H1 (cell line): ENCODE measurements around the gene GPR61. TPM values are rescaled to one million over a fixed set of nuclear protein-coding genes. Genes with fewer than 3 reads are reported as not detected.

Experiments
- ASH2L ChIP-seq: fragments of 200-600, 300-600 bp; sonication (generic); IDR thresholded peaks from one replicate; pipeline ENCODE4 v1.7.1; 2017; ENCODE audit warnings: low read length
- BCL11A ChIP-seq, 2 experiments: IDR thresholded peaks; one replicate each; pipeline ENCODE4 v1.6.1; 2011; ENCODE audit warnings: low read depth in 2 of 2, low read length in 2 of 2, mild to moderate bottlenecking in 2 of 2
- CBX8 ChIP-seq: fragments of 300-800, 300-1000 bp; sonication (generic); IDR thresholded peaks from 2 replicates; pipeline ENCODE4 v1.7.1; 2016; ENCODE audit warnings: low read depth, low read length, borderline replicate concordance
- CREB1 ChIP-seq: IDR thresholded peaks from 2 replicates; pipeline ENCODE4 v1.6.1; 2012; ENCODE audit warnings: inconsistent platforms
- EZH2 ChIP-seq: fragments of 200-600 bp; sonication (generic); IDR thresholded peaks from 2 replicates; pipeline ENCODE4 v1.7.1; 2012; ENCODE audit warnings: low read depth, mild to moderate bottlenecking, moderate library complexity, low read length, inconsistent platforms; ENCODE audit not compliant: severe bottlenecking
- GTF2F1 ChIP-seq: IDR thresholded peaks from 2 replicates; pipeline ENCODE4 v1.6.1; 2012; ENCODE audit warnings: low read depth, low read length, improper control_type of control experiment, borderline replicate concordance
- MAFK ChIP-seq: IDR thresholded peaks from 2 replicates; pipeline ENCODE4 v1.6.1; 2012; ENCODE audit warnings: low read depth, mild to moderate bottlenecking, improper control_type of control experiment, low read length
- NRF1 ChIP-seq: IDR thresholded peaks from 2 replicates; pipeline ENCODE4 v1.6.1; 2011; ENCODE audit warnings: mild to moderate bottlenecking, low read depth, low read length, improper control_type of control experiment
- TCF12 ChIP-seq: IDR thresholded peaks from 2 replicates; pipeline ENCODE4 v1.6.1; 2011; ENCODE audit warnings: low read depth, mild to moderate bottlenecking, low read length
- YY1 ChIP-seq: IDR thresholded peaks from 2 replicates; pipeline ENCODE4 v1.6.1; 2011; ENCODE audit warnings: low read depth, mild to moderate bottlenecking, low read length
- polyA plus RNA-seq, 7 experiments: library from polyadenylated mRNA; depleted of rRNA in 3 of 7; stranded (reverse) in 5 of 7; unstranded in 2 of 7; fragments of >200 nt in 5 of 7; fragments of 200-250 nt in 2 of 7; gene quantifications; 1 replicate in 5 of 7; 2 replicates in 1 of 7; 4 replicates in 1 of 7; pipeline versions ENCODE4 v1.2.1 to v1.2.3, GENCODE V29; 2011 to 2013; ENCODE audit warnings: missing spikeins in 2 of 7, mixed read lengths in 2 of 7
- total RNA-seq: library from RNA; stranded (reverse); fragmentation: NEBNext Ultra II Directional; extraction: Animal tissue kit (Norgen Biotek cat#: 25700); gene quantifications from 2 replicates; pipeline ENCODE4 v1.2.1, GENCODE V29; 2021
- TF ChIP-seq, protein P1 (sequence below): IDR thresholded peaks from 2 replicates; pipeline ENCODE4 v1.6.1; 2011; ENCODE audit warnings: low read length, improper control_type of control experiment

GPR61 gene
- total and polyA plus RNA-seq, 2 of the 8 experiments (the other 6 are each of a cell fraction or from before 2014, with no cell fraction given) = 0.41 to 0.53 TPM

GRCh38 chr1:109548321-109549267 is 8.9 kb downstream of the GPR61 start, which contains the start of gene GNAI3 (continued):
- TF ChIP-seq, protein P1, sequence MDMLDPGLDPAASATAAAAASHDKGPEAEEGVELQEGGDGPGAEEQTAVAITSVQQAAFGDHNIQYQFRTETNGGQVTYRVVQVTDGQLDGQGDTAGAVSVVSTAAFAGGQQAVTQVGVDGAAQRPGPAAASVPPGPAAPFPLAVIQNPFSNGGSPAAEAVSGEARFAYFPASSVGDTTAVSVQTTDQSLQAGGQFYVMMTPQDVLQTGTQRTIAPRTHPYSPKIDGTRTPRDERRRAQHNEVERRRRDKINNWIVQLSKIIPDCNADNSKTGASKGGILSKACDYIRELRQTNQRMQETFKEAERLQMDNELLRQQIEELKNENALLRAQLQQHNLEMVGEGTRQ = peak; percentile 61; the same call in 1 of the 2 replicates
- TF ChIP-seq TCF12 (no peak), GTF2F1 (peak; percentile 31; the same call in 1 of the 2 replicates), CREB1 (peak; percentile 82), ASH2L (peak; percentile 98), CBX8 (no peak), EZH2 (no peak), MAFK (no peak), NRF1 (no peak), BCL11A (IDR thresholded peaks at IDR 0.05; ENCODE audit: low read depth in 2 of 2, low read length in 2 of 2) (no peak), YY1 (0 out of 2 replicates have a peak, but pooled peaks have one; percentile 8)
